ENCODE measurements around the gene NAP1L1.

The NAP1L1 gene

GRCh38 chr12:76078748-76079147 lies 5.7 kb downstream of the NAP1L1 start:
- no peak for TF ChIP-seq CTCF (IDR thresholded peaks at IDR 0.05; ENCODE audit: extremely low read depth, insufficient read depth, missing control alignments)
- no peak for DNase-seq (ENCODE audit: low spot score)
- in situ Hi-C loops (cut with MboI; ENCODE audit: low pct_unique_long_range_greater_than_20kb, low sequenced_read_pairs, unreplicated experiment): loop anchor here (10.0 to 25.0 kb wide), 3 partner anchors 76 to 384 kb away; partner anchors contain the start of gene BBS10

GRCh38 chr12:76075448-76075847 lies 9.0 kb downstream of the NAP1L1 start:
- in situ Hi-C loops (cut with MboI; ENCODE audit: low pct_unique_long_range_greater_than_20kb, low sequenced_read_pairs, unreplicated experiment): loop anchor here (10.0 to 25.0 kb wide), 3 partner anchors 79 to 387 kb away; partner anchors contain the start of gene BBS10

GRCh38 chr12:76074701-76075336 lies 9.7 kb downstream of the NAP1L1 start:
- no peak for DNase-seq (ENCODE audit: low spot score)
- TF ChIP-seq CTCF (IDR thresholded peaks at IDR 0.05; ENCODE audit: extremely low read depth, insufficient read depth, missing control alignments): no peak
- in situ Hi-C loops (cut with MboI; ENCODE audit: low pct_unique_long_range_greater_than_20kb, low sequenced_read_pairs, unreplicated experiment): loop anchor here (10.0 to 25.0 kb wide), 3 partner anchors 80 to 387 kb away; partner anchors contain the start of gene BBS10

More at GRCh38 chr12:76075448-76075847, 9.0 kb downstream of the NAP1L1 start:
- no peak for DNase-seq (ENCODE audit: low spot score)
- TF ChIP-seq CTCF (IDR thresholded peaks at IDR 0.05; ENCODE audit: extremely low read depth, insufficient read depth, missing control alignments): no peak

- no peak for DNase-seq (ENCODE audit: low spot score)
- in situ Hi-C loops (cut with MboI; ENCODE audit: low pct_unique_long_range_greater_than_20kb, low sequenced_read_pairs, unreplicated experiment): loop anchor here (10.0 kb wide), 2 partner anchors 81 to 271 kb away; partner anchors contain the start of gene BBS10
- TF ChIP-seq CTCF (IDR thresholded peaks at IDR 0.05; ENCODE audit: extremely low read depth, insufficient read depth, missing control alignments): no peak
These were observed 10.9 kb downstream of the NAP1L1 start for GRCh38 chr12:76073561-76073960.

- TF ChIP-seq CTCF (IDR thresholded peaks at IDR 0.05; ENCODE audit: extremely low read depth, insufficient read depth, missing control alignments): no peak
- DNase-seq (ENCODE audit: low spot score): no peak
- in situ Hi-C loops (cut with MboI; ENCODE audit: low pct_unique_long_range_greater_than_20kb, low sequenced_read_pairs, unreplicated experiment): loop anchor here (10.0 kb wide), 2 partner anchors 82 to 272 kb away; partner anchors contain the start of gene BBS10
These were observed 11.9 kb downstream of the NAP1L1 start for GRCh38 chr12:76072568-76072967.

- in situ Hi-C loops (cut with MboI; ENCODE audit: low pct_unique_long_range_greater_than_20kb, low sequenced_read_pairs, unreplicated experiment): no loop called here
- no peak for DNase-seq (ENCODE audit: low spot score)
- TF ChIP-seq CTCF (IDR thresholded peaks at IDR 0.05; ENCODE audit: extremely low read depth, insufficient read depth, missing control alignments): no peak
These were observed 15.1 kb downstream of the NAP1L1 start for GRCh38 chr12:76069339-76069738.
